ENCODE measurements around the gene BRD2.

Gene BRD2

DNA sequence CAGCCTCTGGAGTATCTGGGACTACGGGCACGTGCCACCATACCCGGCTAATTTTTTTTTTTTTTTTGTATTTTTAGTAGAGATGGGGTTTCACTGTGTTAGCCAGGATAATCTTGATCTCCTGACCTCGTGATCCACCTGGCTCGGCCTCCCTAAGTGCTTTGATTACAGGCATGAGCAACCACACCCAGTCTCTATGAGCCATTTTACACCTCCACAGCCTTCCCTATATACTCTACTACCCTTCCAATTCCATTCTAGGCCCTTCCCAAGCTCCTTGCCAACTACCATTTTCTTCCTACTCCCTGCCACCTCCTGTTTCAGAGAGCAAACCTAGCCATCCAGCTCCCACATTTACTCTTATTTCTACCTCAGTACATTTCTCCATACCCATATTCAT lies 7.8 kb upstream of the BRD2 start:
- H3K9me3 ChIP-seq (ENCODE audit: severe bottlenecking) = peaks cover 3% of the 10 kb centered on the region
- TF ChIP-seq, protein P1, sequence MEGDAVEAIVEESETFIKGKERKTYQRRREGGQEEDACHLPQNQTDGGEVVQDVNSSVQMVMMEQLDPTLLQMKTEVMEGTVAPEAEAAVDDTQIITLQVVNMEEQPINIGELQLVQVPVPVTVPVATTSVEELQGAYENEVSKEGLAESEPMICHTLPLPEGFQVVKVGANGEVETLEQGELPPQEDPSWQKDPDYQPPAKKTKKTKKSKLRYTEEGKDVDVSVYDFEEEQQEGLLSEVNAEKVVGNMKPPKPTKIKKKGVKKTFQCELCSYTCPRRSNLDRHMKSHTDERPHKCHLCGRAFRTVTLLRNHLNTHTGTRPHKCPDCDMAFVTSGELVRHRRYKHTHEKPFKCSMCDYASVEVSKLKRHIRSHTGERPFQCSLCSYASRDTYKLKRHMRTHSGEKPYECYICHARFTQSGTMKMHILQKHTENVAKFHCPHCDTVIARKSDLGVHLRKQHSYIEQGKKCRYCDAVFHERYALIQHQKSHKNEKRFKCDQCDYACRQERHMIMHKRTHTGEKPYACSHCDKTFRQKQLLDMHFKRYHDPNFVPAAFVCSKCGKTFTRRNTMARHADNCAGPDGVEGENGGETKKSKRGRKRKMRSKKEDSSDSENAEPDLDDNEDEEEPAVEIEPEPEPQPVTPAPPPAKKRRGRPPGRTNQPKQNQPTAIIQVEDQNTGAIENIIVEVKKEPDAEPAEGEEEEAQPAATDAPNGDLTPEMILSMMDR (IDR thresholded peaks at IDR 0.05; ENCODE audit: low read depth, low read length) = no peak
- no peak overlapping the region for H3K4me3 ChIP-seq (ENCODE audit: low read depth, low read length)
- H3K27ac ChIP-seq = no peak overlapping the region
- no peaks in the 10 kb centered on the region for H3K27me3 ChIP-seq (ENCODE audit: insufficient read depth, low read depth, severe bottlenecking)
- no peak for DNase-seq
- H3K36me3 ChIP-seq = no peaks in the 10 kb centered on the region

DNA sequence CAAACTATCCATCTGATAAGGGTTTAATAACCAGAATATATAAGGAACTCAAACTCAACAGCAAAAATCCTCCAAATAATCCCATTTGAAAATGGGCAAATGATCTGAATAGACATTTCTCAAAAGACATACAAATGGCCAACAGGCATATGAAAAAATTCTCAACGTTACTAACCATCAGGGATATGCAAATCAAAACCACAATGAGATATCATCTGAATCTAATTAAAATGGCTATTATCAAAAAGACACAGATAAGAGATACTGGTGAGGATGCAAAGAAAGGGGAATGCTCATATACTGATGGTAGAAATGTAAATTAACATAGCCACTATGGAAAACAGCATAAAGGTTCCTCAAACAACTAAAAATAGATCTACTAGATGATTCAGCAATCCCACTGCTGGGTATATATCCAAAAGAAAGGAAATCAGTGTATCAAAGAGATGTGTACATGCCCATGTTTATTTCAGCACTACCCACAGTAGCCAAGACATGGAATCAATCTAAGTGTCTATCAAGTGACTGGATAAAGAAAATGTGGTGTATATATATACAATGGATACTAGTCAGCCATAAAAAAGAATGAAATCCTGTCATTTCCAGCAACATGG lies 6.1 kb upstream of the BRD2 start:
- TF ChIP-seq, protein P1 (IDR thresholded peaks at IDR 0.05; ENCODE audit: low read depth, low read length) = no peak
- no peak for DNase-seq
- peaks cover 3% of the 10 kb centered on the region for H3K9me3 ChIP-seq (ENCODE audit: severe bottlenecking)
- H3K36me3 ChIP-seq = no peaks in the 10 kb centered on the region
- H3K4me3 ChIP-seq (ENCODE audit: low read depth, low read length) = no peak overlapping the region
- no peaks in the 10 kb centered on the region for H3K27me3 ChIP-seq (ENCODE audit: insufficient read depth, low read depth, severe bottlenecking)
- no peak overlapping the region for H3K27ac ChIP-seq

DNA sequence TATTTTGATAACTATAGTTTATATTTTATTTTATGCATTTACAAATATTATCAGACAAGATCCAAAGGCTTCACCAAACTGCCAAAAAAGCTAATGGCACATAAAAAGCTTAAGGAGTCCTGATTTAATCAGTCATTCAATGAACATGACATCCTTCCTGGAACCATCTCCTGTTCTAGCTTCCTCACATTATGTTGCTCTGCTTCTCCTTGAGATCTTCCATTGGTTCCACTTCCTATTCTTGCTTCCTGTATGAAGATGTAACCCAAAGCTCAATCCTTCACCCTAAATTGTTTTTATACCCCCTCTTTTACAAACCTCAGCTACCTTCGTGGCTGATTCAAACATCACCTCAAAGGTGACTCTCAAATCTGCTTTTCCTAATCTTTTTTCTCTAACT lies 4.5 kb upstream of the BRD2 start:
- no peak overlapping the region for H3K4me3 ChIP-seq (ENCODE audit: low read depth, low read length)
- H3K27me3 ChIP-seq (ENCODE audit: insufficient read depth, low read depth, severe bottlenecking) = no peaks in the 10 kb centered on the region
- DNase-seq = no peak
- peaks cover 3% of the 10 kb centered on the region; the same call in 1 of the 2 replicates for H3K36me3 ChIP-seq
- no peak overlapping the region for H3K27ac ChIP-seq
- H3K9me3 ChIP-seq (ENCODE audit: severe bottlenecking) = peaks cover 3% of the 10 kb centered on the region
- TF ChIP-seq, protein P1 (IDR thresholded peaks at IDR 0.05; ENCODE audit: low read depth, low read length) = no peak

DNA sequence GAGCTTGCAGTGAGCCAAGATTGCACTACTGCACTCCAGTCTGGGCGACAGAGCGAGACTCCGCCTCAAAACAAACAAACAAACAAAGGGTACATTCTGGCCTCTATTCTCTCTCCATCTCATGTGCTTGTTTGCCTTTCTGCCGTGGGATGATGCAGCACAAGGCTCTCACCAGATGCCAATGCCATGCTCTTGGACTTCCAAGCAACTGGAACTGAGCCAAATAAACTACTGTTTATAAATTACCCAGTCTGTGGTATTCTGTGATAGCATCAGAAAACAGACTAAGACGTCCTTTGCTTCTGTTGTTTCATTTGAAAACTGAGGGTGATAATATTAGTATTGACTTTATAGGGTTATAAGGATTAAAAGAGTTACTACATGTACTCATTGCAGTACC lies 3.6 kb upstream of the BRD2 start:
- TF ChIP-seq, protein P1 (IDR thresholded peaks at IDR 0.05; ENCODE audit: low read depth, low read length) = no peak
- H3K9me3 ChIP-seq (ENCODE audit: severe bottlenecking) = peaks cover 3% of the 10 kb centered on the region
- H3K27ac ChIP-seq = no peak overlapping the region
- no peak overlapping the region for H3K4me3 ChIP-seq (ENCODE audit: low read depth, low read length)
- peaks cover 9% of the 10 kb centered on the region for H3K36me3 ChIP-seq
- H3K27me3 ChIP-seq (ENCODE audit: insufficient read depth, low read depth, severe bottlenecking) = no peaks in the 10 kb centered on the region
- DNase-seq = no peak

DNA sequence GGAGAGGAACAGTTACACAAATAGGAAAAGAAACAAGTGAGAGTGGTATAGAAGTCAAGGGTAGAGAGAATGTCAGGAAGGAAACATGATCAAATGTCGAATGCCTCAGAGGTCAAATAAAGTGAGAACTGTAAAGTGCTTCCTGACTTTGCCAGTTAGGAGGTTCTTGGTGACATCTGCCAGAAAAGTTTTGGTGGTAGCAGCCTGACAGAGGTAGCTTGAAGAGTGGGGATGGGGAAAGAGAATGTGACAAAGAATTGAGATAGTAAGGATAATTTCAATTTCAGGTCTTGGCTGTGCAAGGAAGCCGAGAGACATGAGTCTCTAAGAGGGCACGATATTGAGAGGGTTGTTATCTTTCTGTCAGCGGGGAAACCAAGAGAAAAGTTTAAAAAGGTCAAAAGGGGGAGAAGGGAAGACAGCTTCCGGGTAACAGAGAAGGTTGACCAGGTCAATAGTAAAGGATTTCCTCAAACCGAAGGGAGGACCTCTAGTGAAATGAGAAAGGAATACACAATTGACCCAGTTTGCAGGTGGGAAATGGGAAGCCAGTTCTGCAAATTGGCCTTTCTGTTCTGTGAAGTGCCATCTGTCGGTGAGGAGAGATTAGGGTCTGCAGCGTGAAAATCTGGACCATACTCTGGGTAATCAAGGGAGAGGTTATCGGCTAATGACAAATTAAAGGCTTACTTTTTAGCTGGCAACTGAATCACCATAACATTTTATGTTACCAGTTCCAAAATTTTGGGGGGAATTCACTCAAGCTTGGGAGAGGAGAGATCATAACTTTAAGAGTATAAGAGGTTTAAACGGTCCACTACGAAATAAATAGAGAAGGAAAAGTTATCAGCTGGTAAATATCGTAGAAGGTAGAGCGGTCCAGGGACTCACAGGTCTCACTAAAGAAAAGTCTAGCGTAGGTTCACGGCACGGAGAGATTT lies 973 bp upstream of the BRD2 start:
- Histone ChIP-seq H3K27me3 (ENCODE audit: insufficient read depth, low read depth, severe bottlenecking) (no peaks in the 10 kb centered on the region), H3K36me3 (peaks cover 27% of the 10 kb centered on the region), H3K4me3 (ENCODE audit: low read depth, low read length) (peak overlapping the region; percentile 87), H3K9me3 (ENCODE audit: severe bottlenecking) (no peaks in the 10 kb centered on the region), H3K27ac (peak overlapping the region; percentile 99)
- TF ChIP-seq, protein P1 (IDR thresholded peaks at IDR 0.05; ENCODE audit: low read depth, low read length) = peak; percentile 70
- peak; percentile 92 for DNase-seq

All from WERI-Rb-1 (cell line).